HG03378 (cell line): Measurements from ENCODE around the gene APOOL.
"Not testable (repeated sequence)": the region's sequence is repeated elsewhere in the genome, so short reads cannot be mapped to it uniquely, and the experiment has no call there.

Experiments used
- ATAC-seq: cut with Tn5 transposase; IDR thresholded peaks from one replicate; pipeline ENCODE4 v1.9.1; 2021; ENCODE audit warnings: mild to moderate bottlenecking, moderate library complexity; ENCODE audit not compliant: unreplicated experiment

The APOOL gene

GRCh38 chrX:85003655-85004244, at the start of gene APOOL:
Gene APOOL (plus strand): TSS chrX:85003877. CDS start chrX:85003913, 36 bp downstream.
- peak; percentile 93 for ATAC-seq

- no peak for ATAC-seq
Measured at GRCh38 chrX:84956304-84956703, 47.4 kb upstream of the APOOL start.

GRCh38 chrX:84974803-84975202, 28.9 kb upstream of the APOOL start:
- no peak for ATAC-seq

- not testable (repeated sequence) for ATAC-seq
Measured at GRCh38 chrX:84991739-84992138, 11.9 kb upstream of the APOOL start.

- ATAC-seq, result no peak
Measured at GRCh38 chrX:84993150-84993549, 10.5 kb upstream of the APOOL start.

- ATAC-seq, result no peak
Measured at GRCh38 chrX:85001344-85001743, 2.3 kb upstream of the APOOL start.

GRCh38 chrX:85004255-85004654, 578 bp downstream of the APOOL start:
- no peak for ATAC-seq

- no peak for ATAC-seq
Measured at GRCh38 chrX:85012098-85012497, 8.4 kb downstream of the APOOL start.

- not testable (repeated sequence) for ATAC-seq
Measured at GRCh38 chrX:85015351-85015750, 11.7 kb downstream of the APOOL start.

- ATAC-seq, result no peak
Measured at GRCh38 chrX:85017721-85018120, 14.0 kb downstream of the APOOL start.

- no peak for ATAC-seq
Measured at GRCh38 chrX:85018471-85018870, 14.8 kb downstream of the APOOL start.

GRCh38 chrX:85020216-85020615, 16.5 kb downstream of the APOOL start:
- ATAC-seq, result no peak

GRCh38 chrX:85024044-85024443, 20.4 kb downstream of the APOOL start:
- no peak for ATAC-seq

- no peak for ATAC-seq
Measured at GRCh38 chrX:85024562-85024961, 20.9 kb downstream of the APOOL start.

- ATAC-seq, result no peak
Measured at GRCh38 chrX:85026170-85026569, 22.5 kb downstream of the APOOL start.

- ATAC-seq, result no peak
Measured at GRCh38 chrX:85029043-85029442, 25.4 kb downstream of the APOOL start.

GRCh38 chrX:85031505-85031904, 27.8 kb downstream of the APOOL start:
- ATAC-seq, result no peak

GRCh38 chrX:85037114-85037513, 33.4 kb downstream of the APOOL start:
- ATAC-seq, result no peak

- ATAC-seq, result no peak
Measured at GRCh38 chrX:85051627-85052026, 48.0 kb downstream of the APOOL start.

GRCh38 chrX:85052205-85052604, 48.5 kb downstream of the APOOL start:
- ATAC-seq, result no peak

GRCh38 chrX:85052636-85053343, 49.1 kb downstream of the APOOL start:
- peak; percentile 49 for ATAC-seq

GRCh38 chrX:85065512-85066198, 62.0 kb downstream of the APOOL start:
- ATAC-seq, result no peak
